Memory B cell (primary cell): ENCODE measurements around the gene MYBPHL.

Experiments
- ATAC-seq: fragments of 150-1000 bp; cut with Tn5 transposase; 2 replicates; pipeline ENCODE4 v1.10.0; 2021; ENCODE audit warnings: low read depth, mild to moderate bottlenecking, moderate library complexity
- DNase-seq, 2 donors: peaks; one replicate each; pipeline ENCODE4 v3.0.0; 2022; ENCODE audit warnings: low spot score in 2 of 2
- H3K27ac Mint-ChIP-seq: one replicate; pipeline ENCODE4 v1.8.0; 2022; ENCODE audit warnings: mild to moderate bottlenecking, moderate library complexity, mixed read lengths
- H3K27me3 Mint-ChIP-seq: one replicate; pipeline ENCODE4 v1.8.0; 2022; ENCODE audit warnings: mixed read lengths
- H3K36me3 Mint-ChIP-seq: one replicate; pipeline ENCODE4 v1.8.0; 2022; ENCODE audit warnings: mild to moderate bottlenecking, mixed read lengths
- H3K4me1 Mint-ChIP-seq: one replicate; pipeline ENCODE4 v1.8.0; 2022; ENCODE audit warnings: mixed read lengths
- H3K4me3 Mint-ChIP-seq: one replicate; pipeline ENCODE4 v1.8.0; 2022; ENCODE audit warnings: mild to moderate bottlenecking, moderate library complexity, mixed read lengths
- H3K9me3 Mint-ChIP-seq: one replicate; pipeline ENCODE4 v1.8.0; 2022; ENCODE audit warnings: mixed read lengths

Gene MYBPHL

DNA sequence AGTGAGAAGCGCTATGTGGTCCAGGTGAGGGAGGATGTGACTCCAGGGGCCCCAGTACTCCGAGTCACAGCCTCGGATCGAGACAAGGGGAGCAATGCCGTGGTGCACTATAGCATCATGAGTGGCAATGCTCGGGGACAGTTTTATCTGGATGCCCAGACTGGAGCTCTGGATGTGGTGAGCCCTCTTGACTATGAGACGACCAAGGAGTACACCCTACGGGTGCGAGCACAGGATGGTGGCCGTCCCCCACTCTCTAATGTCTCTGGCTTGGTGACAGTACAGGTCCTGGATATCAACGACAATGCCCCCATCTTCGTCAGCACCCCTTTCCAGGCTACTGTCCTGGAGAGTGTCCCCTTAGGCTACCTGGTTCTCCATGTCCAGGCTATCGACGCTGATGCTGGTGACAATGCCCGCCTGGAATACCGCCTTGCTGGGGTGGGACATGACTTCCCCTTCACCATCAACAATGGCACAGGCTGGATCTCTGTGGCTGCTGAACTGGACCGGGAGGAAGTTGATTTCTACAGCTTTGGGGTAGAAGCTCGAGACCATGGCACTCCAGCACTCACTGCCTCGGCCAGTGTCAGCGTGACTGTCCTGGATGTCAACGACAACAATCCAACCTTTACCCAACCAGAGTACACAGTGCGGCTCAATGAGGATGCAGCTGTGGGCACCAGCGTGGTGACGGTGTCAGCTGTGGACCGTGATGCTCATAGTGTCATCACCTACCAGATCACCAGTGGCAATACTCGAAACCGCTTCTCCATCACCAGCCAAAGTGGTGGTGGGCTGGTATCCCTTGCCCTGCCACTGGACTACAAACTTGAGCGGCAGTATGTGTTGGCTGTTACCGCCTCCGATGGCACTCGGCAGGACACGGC, 55.3 kb downstream of the MYBPHL start:
- H3K9me3 Mint-ChIP-seq = no peaks in the 10 kb centered on the region
- peaks cover 25% of the 10 kb centered on the region for H3K27me3 Mint-ChIP-seq
- peaks cover 17% of the 10 kb centered on the region for H3K4me1 Mint-ChIP-seq
- DNase-seq (no peak), ATAC-seq (no peak)
- no peaks in the 10 kb centered on the region for H3K36me3 Mint-ChIP-seq
- H3K4me3 Mint-ChIP-seq = no peak overlapping the region
- no peak overlapping the region for H3K27ac Mint-ChIP-seq

DNA sequence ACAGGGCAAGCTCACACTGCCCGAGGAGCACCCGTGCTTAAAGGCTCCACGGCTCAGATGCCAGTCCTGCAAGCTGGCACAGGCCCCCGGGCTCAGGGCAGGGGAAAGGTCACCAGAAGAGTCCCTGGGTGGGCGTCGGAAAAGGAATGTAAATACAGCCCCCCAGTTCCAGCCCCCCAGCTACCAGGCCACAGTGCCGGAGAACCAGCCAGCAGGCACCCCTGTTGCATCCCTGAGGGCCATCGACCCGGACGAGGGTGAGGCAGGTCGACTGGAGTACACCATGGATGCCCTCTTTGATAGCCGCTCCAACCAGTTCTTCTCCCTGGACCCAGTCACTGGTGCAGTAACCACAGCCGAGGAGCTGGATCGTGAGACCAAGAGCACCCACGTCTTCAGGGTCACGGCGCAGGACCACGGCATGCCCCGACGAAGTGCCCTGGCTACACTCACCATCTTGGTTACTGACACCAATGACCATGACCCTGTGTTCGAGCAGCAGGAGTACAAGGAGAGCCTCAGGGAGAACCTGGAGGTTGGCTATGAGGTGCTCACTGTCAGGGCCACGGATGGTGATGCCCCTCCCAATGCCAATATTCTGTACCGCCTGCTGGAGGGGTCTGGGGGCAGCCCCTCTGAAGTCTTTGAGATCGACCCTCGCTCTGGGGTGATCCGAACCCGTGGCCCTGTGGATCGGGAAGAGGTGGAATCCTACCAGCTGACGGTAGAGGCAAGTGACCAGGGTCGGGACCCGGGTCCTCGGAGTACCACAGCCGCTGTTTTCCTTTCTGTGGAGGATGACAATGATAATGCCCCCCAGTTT, 56.1 kb downstream of the MYBPHL start:
- DNase-seq (no peak), ATAC-seq (no peak)
- Mint-ChIP-seq H3K27me3 (peaks cover 22% of the 10 kb centered on the region), H3K9me3 (no peaks in the 10 kb centered on the region), H3K27ac (no peak overlapping the region), H3K4me1 (peaks cover 17% of the 10 kb centered on the region), H3K36me3 (no peaks in the 10 kb centered on the region), H3K4me3 (peak overlapping the region; percentile 66)

DNA sequence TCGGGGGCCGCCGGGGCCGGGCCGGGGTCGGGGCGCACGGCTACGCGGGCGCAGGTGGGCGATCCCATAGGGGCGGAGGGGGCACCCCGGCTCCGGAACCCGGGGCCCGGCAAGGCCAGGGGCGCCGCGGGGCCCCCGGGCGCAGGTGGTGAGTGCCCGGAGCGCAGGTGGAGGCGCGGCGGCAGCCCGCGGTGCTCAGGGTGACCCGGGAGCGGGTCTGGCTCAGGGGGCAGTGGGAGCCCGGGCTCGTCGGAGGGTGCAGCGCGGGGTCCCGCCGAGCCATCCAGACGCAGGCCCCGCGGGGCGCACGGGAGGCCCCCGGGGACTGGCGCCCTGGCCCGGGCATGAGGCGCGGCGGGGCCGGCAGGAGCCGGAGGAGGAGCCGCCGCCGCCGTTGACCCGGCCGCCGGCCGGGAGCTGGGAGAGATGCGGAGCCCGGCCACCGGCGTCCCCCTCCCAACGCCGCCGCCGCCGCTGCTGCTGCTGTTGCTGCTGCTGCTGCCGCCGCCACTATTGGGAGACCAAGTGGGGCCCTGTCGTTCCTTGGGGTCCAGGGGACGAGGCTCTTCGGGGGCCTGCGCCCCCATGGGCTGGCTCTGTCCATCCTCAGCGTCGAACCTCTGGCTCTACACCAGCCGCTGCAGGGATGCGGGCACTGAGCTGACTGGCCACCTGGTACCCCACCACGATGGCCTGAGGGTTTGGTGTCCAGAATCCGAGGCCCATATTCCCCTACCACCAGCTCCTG, 57.0 kb downstream of the MYBPHL start:
- H3K27me3 Mint-ChIP-seq = peaks cover 18% of the 10 kb centered on the region
- ATAC-seq (peak; percentile 24), DNase-seq (no peak)
- no peaks in the 10 kb centered on the region for H3K9me3 Mint-ChIP-seq
- peak overlapping the region; percentile 63 for H3K4me3 Mint-ChIP-seq
- H3K4me1 Mint-ChIP-seq = peaks cover 14% of the 10 kb centered on the region
- no peaks in the 10 kb centered on the region for H3K36me3 Mint-ChIP-seq
- no peak overlapping the region for H3K27ac Mint-ChIP-seq

DNA sequence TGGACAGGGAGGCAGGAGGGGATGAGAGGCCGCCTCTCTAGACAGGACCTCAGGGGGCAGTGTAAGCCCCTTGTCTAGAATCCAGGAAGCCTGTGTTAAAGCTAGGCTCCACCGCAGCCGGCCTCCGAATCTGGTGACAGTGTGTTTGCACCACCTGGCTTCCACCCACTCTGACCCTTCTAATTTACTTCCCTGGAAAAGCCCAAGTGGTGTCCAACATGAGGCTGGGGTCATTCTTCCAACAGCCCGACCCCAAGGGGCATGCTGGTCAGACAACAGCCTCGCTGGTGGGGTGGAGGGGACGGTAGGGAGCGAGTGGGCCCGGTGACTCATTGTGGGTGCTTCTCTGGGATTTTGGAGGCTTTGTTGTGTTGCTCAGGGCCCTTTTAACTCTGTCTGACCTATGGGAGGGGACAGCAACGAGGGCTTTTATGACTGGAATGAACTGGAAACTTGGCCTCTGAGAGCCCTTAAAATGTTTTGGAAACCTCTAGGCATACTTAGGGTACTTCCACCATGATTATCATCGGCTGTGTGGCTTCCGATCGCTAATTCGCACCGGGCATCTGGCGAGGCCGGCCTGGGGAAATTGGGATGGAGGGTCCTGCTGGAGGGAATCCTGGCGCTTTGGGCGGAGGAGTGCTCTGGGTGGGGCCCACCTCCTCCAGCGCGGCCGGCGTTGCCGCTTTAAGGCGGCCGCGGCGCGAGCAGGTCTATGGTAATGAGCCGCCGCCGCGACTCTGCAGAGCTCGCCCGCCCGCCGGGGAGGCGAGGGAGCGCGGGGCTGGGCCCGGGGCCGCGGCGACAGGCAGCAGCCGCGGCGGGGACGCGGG, 57.8 kb downstream of the MYBPHL start, which contains the start of gene CELSR2:
CELSR2 (plus strand) TSS at position 743 of the 833 bp plus-strand sequence. CDS start 541 bp downstream, outside the sequence.
- Mint-ChIP-seq H3K27ac (no peak within 1 kb of the TSS), H3K36me3 (no peaks in the 10 kb centered on the region), H3K9me3 (no peaks in the 10 kb centered on the region), H3K4me3 (peak within 1 kb of the TSS; percentile 83), H3K27me3 (peaks cover 24% of the 10 kb centered on the region), H3K4me1 (peaks cover 14% of the 10 kb centered on the region)
- DNase-seq (peak; percentile 34 to 53), ATAC-seq (peak; percentile 87)

DNA sequence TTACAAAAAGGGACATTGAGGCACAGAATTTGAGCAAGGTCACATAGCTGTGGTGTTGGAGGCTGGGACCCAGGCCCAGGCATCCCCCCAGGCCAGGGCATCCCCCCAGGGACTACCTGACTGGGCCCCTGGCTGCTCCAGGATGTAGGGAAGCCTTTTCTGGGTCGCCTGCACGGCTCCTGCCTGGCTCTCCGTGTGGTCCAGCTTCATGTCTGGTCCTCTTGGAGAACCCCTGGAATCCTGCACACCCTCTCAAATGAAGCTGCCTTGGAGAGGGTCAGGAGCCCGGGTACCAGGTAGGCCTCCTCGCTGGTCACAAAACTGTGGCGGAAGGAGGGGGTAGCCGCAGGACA, 58.4 kb downstream of the MYBPHL start:
- Mint-ChIP-seq H3K27ac (no peak overlapping the region), H3K4me1 (peaks cover 12% of the 10 kb centered on the region), H3K27me3 (peaks cover 23% of the 10 kb centered on the region), H3K4me3 (no peak overlapping the region), H3K9me3 (no peaks in the 10 kb centered on the region), H3K36me3 (no peaks in the 10 kb centered on the region)
- DNase-seq (peak in 1 of 2 donors; percentile 12), ATAC-seq (no peak)

DNA sequence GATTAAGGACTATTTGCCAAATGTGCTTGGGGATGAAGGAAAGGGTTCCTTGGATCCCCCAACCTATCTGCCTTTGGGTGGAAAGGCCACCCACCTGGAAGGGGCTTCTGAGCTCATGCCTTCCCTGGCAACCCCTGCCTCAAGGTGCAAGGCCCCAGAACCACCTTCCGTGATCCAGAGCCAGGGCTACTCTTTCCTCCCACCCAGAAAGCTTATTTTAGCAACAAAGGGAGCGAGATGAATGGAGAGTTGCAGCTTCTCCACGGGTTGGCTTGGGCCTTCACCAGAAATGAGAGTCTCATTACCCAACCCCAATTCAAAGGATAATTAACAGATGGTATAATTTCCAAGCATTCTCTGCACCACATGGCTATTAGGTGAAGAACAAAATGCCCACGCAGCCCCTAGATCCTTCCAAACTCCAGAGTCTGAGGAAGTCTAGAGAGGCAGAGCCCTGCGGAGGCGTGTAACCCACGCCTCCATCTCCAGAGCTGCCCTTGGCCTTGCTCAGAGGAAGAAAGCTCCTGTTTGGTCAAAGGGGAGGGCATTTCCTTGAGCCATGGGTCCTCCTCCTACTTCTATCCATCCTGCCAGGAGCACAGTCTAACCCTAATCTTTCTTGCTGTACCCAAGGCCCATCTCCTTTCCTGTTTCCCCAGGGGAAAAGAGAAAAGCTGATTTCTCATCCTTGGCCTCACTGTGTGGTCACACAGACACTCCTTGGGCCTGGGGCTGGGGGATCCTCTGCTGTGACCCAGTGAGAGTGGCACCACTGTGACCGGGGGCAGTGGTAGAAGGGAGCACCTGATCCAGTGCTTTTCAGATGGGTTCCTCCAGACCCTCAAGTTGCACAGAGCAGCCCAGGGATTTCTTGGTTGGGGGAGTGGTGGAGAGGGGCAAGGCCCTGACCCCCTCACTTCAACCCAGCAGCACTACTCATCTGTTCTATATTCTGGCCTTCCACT, 59.1 kb downstream of the MYBPHL start:
- DNase-seq (peak in 1 of 2 donors; percentile 10), ATAC-seq (no peak)
- Mint-ChIP-seq H3K36me3 (no peaks in the 10 kb centered on the region), H3K9me3 (no peaks in the 10 kb centered on the region), H3K4me3 (no peak overlapping the region), H3K4me1 (peaks cover 7% of the 10 kb centered on the region), H3K27ac (no peak overlapping the region), H3K27me3 (peaks cover 24% of the 10 kb centered on the region)

DNA sequence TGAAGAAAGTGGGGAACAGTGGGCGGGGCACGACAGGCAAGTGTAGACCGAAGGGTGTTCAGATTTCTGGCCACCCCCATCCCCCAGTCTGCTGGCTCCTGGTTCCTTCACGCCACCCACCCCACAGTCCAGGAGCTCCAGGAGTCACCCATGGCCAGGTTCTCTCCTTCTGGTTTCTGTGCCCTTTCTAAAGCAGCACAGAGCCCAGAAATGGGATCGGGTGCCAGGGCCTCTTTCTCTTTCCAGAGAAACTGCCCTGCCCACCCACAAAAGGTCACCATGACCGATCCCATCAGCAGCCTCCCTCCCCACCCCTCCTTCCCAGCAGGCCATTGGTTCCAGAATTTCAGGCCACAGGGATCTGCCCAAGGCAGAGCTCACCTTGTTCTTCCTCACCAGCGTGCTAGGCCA, 60.7 kb downstream of the MYBPHL start:
- no peaks in the 10 kb centered on the region for H3K36me3 Mint-ChIP-seq
- peaks cover 24% of the 10 kb centered on the region for H3K27me3 Mint-ChIP-seq
- H3K4me1 Mint-ChIP-seq = peaks cover 19% of the 10 kb centered on the region
- no peak overlapping the region for H3K27ac Mint-ChIP-seq
- ATAC-seq = no peak
- H3K9me3 Mint-ChIP-seq = no peaks in the 10 kb centered on the region
- peak in 1 of 2 donors; percentile 10 for DNase-seq
- H3K4me3 Mint-ChIP-seq = no peak overlapping the region

DNA sequence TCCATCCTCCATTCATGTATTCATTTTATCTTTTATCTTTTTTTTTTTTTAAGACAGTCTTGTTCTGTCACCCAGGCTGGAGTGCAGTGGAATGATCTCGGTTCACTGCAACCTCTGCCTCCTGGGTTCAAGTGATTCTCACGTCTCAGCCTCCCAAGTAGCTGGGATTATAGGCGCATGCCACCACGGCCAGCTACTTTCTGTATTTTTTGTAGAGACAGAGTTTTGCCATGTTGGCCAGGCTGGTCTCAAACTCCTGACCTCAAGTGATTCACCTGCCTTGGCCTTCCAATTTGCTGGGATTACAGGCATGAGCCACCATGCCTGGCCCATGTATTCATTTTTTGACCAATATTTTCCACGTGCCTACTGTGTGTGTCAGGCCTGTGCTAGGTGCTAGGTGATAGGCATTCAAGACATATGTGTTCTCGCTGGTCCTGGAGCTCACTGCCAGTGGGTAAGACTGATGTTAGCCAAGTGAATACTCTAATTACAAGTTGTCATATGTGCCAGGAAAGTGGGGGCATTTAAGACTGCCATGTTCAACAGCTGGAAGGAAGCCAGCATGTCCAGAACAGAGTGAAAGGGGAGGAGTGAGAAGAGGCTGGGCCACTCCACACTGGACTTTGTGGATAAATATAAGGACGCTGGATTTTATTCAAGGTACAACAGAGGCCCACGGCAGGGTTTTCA, 62.8 kb downstream of the MYBPHL start:
- no peak overlapping the region for H3K27ac Mint-ChIP-seq
- no peak for ATAC-seq
- no peaks in the 10 kb centered on the region for H3K36me3 Mint-ChIP-seq
- H3K4me3 Mint-ChIP-seq = no peak overlapping the region
- H3K4me1 Mint-ChIP-seq = peaks cover 21% of the 10 kb centered on the region
- peaks cover 20% of the 10 kb centered on the region for H3K27me3 Mint-ChIP-seq
- no peaks in the 10 kb centered on the region for H3K9me3 Mint-ChIP-seq
- DNase-seq = no peak

DNA sequence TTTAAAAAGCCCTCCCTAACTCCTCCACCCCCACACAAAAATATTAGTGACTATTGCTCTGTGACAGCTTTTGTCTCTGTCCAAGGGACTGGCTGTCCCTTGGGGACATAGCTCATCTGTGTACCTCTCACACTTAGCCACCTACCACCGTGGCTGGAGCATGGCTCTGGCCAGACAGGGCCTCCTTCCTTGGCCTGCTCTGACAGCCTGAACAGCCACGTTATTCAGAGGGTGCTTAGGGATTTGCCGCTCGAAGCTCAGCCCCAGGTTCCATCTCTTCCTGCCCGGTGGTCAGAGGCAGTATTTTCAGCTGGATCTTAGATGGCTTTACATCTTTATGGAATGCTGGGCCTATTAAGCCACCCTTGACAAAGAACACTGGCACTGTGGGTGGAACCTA, 63.6 kb downstream of the MYBPHL start:
- Mint-ChIP-seq H3K36me3 (peaks cover 2% of the 10 kb centered on the region), H3K4me1 (peaks cover 19% of the 10 kb centered on the region), H3K4me3 (no peak overlapping the region), H3K9me3 (no peaks in the 10 kb centered on the region), H3K27me3 (peaks cover 20% of the 10 kb centered on the region), H3K27ac (no peak overlapping the region)
- DNase-seq = no peak
- ATAC-seq = no peak

DNA sequence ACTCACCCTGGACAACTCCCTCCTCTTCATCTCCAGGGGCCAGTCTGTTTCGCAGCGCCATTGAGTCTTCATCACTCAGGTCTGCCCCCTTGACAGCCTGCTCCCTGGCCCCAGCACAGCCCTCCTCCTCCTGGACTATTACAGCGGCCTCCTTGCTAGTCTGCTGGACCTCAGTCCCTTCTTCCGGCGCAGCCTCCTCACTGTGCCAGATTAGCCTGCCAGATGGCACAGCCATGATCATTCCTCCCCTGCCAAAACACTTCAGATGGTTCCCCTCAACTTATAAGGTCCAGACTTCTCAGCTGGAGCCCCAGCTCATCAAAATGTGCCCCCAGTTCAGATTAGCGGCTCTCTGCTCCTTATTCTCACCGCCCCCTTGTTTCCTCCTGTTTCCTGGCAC, 64.4 kb downstream of the MYBPHL start:
- peaks cover 19% of the 10 kb centered on the region for H3K4me1 Mint-ChIP-seq
- H3K27ac Mint-ChIP-seq = no peak overlapping the region
- ATAC-seq = no peak

More for the DNA sequence above, 64.4 kb downstream of the MYBPHL start:
- H3K27me3 Mint-ChIP-seq = peaks cover 18% of the 10 kb centered on the region
- DNase-seq = no peak
- H3K36me3 Mint-ChIP-seq = peaks cover 5% of the 10 kb centered on the region
- H3K4me3 Mint-ChIP-seq = no peak overlapping the region
- no peaks in the 10 kb centered on the region for H3K9me3 Mint-ChIP-seq
